Psoas muscle (tissue), 8 donors: ENCODE data around the gene C4orf36. TPM values are rescaled to one million over a fixed set of nuclear protein-coding genes. Genes with fewer than 3 reads are reported as not detected.
"Not testable (repeated sequence)": the region's sequence is repeated elsewhere in the genome, so short reads cannot be mapped to it uniquely, and the experiment has no call there.

ENCODE experiments used
- ATAC-seq, 4 donors: fragments of 200-7000 bp; cut with Tn5 transposase; one replicate each; pipeline ENCODE4 v1.9.1; 2020; ENCODE audit warnings: moderate library complexity in 3 of 4, mild to moderate bottlenecking in 2 of 4
- DNase-seq, 2 donors: peaks; one replicate each; pipeline ENCODE4 v3.0.0-alpha.2; 2020
- H3K27ac ChIP-seq: fragments of 200-600 bp; one replicate; pipeline ENCODE4 v1.8.0; 2022
- H3K27me3 ChIP-seq, 3 donors: fragments of 200-600 bp in 1 of 3; one replicate each; pipeline versions ENCODE4 v1.6.1 to v1.8.0; 2013 to 2022; ENCODE audit warnings: low read length in 2 of 3, mild to moderate bottlenecking in 2 of 3, moderate library complexity in 1 of 3; ENCODE audit not compliant: insufficient read depth in 3 of 3
- H3K36me3 ChIP-seq, 2 donors: fragments of 200-600 bp in 1 of 2; one replicate each; pipeline versions ENCODE4 v1.6.1 to v1.8.0; 2013 to 2022; ENCODE audit warnings: low read depth in 1 of 2, mild to moderate bottlenecking in 1 of 2, moderate library complexity in 1 of 2; ENCODE audit not compliant: insufficient read depth in 1 of 2
- H3K4me1 ChIP-seq: fragments of 200-600 bp; one replicate; pipeline ENCODE4 v1.8.0; 2022
- H3K4me3 ChIP-seq: fragments of 200-600 bp; one replicate; pipeline ENCODE4 v1.8.0; 2022; ENCODE audit warnings: mild to moderate bottlenecking
- H3K9me3 ChIP-seq: fragments of 200-600 bp; one replicate; pipeline ENCODE4 v1.8.0; 2022
- CTCF ChIP-seq: fragments of 200-600 bp; IDR thresholded peaks from one replicate; pipeline ENCODE4 v1.8.0; 2022; ENCODE audit warnings: antibody characterized with exemption
- WGBS, 3 donors: extraction: QIAGEN DNeasy Blood & Tissue Kit; methylation state at CpG; one replicate each; pipeline versions ENCODE4 v1.1.6 to v1.1.7; 2013; 5-methylcytosine and 5-hydroxymethylcytosine counted together
- intact Hi-C, 2 donors: fragments of 100-400 bp; cut with DNase I; formaldehyde crosslinking; loops; one replicate each; pipeline versions ENCODE4 v1.11.0 to v1.14.2; 2022
- polyA plus RNA-seq, 3 donors: library from polyadenylated mRNA; stranded (reverse); fragments of 200-250 nt; gene quantifications; one replicate each; pipeline ENCODE4 v1.2.3, GENCODE V29; 2013
- total RNA-seq, 4 donors: library from RNA; stranded (reverse); fragmentation: NEBNext Ultra II Directional in 2 of 4; extraction: Animal tissue kit (Norgen Biotek cat#: 25700) in 2 of 4; gene quantifications; one replicate each; pipeline versions ENCODE4 v1.2.1 to v1.2.4, GENCODE V29; 2021 to 2023
- donor health status: healthy with polysubstance abuse.
- donor health status: DM: no; HTN: no; CAD: no; lungs with moderate emphysema.
- donor health status: Bipolar disorder and iron deficiency.
- donor health status: healthy.
- donor health status: DM: yes; HTN: yes; CAD: no.
- donor health status: DM: no; HTN: no; CAD: no.
- donor health status: DM: no; HTN: no; CAD: no.
- donor health status: DM: yes; HTN: yes; CAD: no.

The C4orf36 gene
- total and polyA plus RNA-seq, 7 donors, result 0.45 to 1.5 (median 0.70) TPM; not detected in 4

- ATAC-seq (no peak), DNase-seq (no peak)
- H3K9me3 ChIP-seq, result no peaks in the 10 kb centered on the region
- intact Hi-C loops, result loop anchor here in 1 of 2 donors (10.0 kb wide), 1 partner anchor 296 kb away; the partner anchor contains the start of gene PTPN13
- TF ChIP-seq CTCF, result no peak
- H3K36me3 ChIP-seq, result peaks cover 0 to 8% of the 10 kb centered on the region in 2 donors
- H3K27ac ChIP-seq, result no peak overlapping the region
- H3K4me3 ChIP-seq, result no peak overlapping the region
- peaks cover 5% of the 10 kb centered on the region for H3K4me1 ChIP-seq
- 60 to 66% (median 66%) methylated on average over 7 of the region's 7 CpGs for WGBS, 3 donors
- no peaks in the 10 kb centered on the region for H3K27me3 ChIP-seq
Measured at GRCh38 chr4:86890790-86891189, 1.4 kb downstream of the C4orf36 start.

- Histone ChIP-seq H3K9me3 (peaks cover 22% of the 10 kb centered on the region), H3K27ac (no peak overlapping the region), H3K4me3 (no peak overlapping the region), H3K27me3 (no peaks in the 10 kb centered on the region), H3K4me1 (no peaks in the 10 kb centered on the region), H3K36me3 (no peaks in the 10 kb centered on the region)
- 74 to 84% (median 82%) methylated on average over 1 of the region's 1 CpG for WGBS, 3 donors
- DNase-seq (no peak), ATAC-seq (no peak)
- intact Hi-C loops, result no loop called here
- TF ChIP-seq CTCF, result no peak
Measured at GRCh38 chr4:86879641-86880040, 12.6 kb downstream of the C4orf36 start.

GRCh38 chr4:86878640-86879039 is 13.6 kb downstream of the C4orf36 start:
- H3K36me3 ChIP-seq, result no peaks in the 10 kb centered on the region
- H3K9me3 ChIP-seq, result peaks cover 22% of the 10 kb centered on the region
- no peak overlapping the region for H3K4me3 ChIP-seq
- DNase-seq (no peak), ATAC-seq (no peak)
- no peak for TF ChIP-seq CTCF
- no peak overlapping the region for H3K27ac ChIP-seq
- WGBS, 3 donors, result 92 to 96% (median 96%) methylated on average over 2 of the region's 2 CpGs
- intact Hi-C loops, result no loop called here
- H3K4me1 ChIP-seq, result no peaks in the 10 kb centered on the region
- no peaks in the 10 kb centered on the region for H3K27me3 ChIP-seq

GRCh38 chr4:86876894-86877685 is 15.1 kb downstream of the C4orf36 start:
- DNase-seq (no peak), ATAC-seq (no peak)
- no peaks in the 10 kb centered on the region for H3K4me1 ChIP-seq
- no peaks in the 10 kb centered on the region for H3K27me3 ChIP-seq
- no peak for TF ChIP-seq CTCF
- peaks cover 22% of the 10 kb centered on the region for H3K9me3 ChIP-seq
- WGBS, 3 donors, result 85 to 91% (median 89%) methylated on average over 4 of the region's 4 CpGs
- H3K36me3 ChIP-seq, result no peaks in the 10 kb centered on the region
- no peak overlapping the region for H3K4me3 ChIP-seq
- intact Hi-C loops, result no loop called here
- no peak overlapping the region for H3K27ac ChIP-seq

GRCh38 chr4:86875436-86875835 is 16.8 kb downstream of the C4orf36 start:
- H3K9me3 ChIP-seq, result peaks cover 20% of the 10 kb centered on the region
- 92 to 94% (median 92%) methylated on average over 4 of the region's 4 CpGs for WGBS, 3 donors
- H3K4me3 ChIP-seq, intact Hi-C loops, ATAC-seq, H3K4me1 ChIP-seq, H3K36me3 ChIP-seq, DNase-seq, H3K27ac ChIP-seq, H3K27me3 ChIP-seq: not testable (repeated sequence)
